Measurements from ENCODE around the gene CFAP97.

DNA sequence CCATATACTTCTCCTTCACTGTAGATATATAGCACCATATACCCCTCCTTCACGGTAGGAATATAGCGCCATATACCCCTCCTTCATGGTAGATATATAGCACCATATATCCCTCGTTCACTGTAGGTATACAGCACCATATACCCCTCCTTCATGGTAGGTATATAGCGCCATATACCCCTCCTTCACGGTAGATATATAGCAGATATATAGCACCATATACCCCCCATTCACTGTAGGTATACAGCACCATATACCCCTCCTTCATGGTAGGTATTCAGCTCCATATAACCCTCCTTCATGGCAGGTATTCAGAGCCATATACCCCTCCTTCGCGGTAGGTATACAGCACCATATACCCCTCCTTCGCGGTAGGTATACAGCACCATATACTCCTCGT is 18.1 kb upstream of the CFAP97 start:
- no peak for TF ChIP-seq EP300 (IDR thresholded peaks at IDR 0.05)
- no peak for TF ChIP-seq POLR2A (IDR thresholded peaks at IDR 0.05)
